ENCODE results near the gene CD200R1. TPM values are rescaled to one million over a fixed set of nuclear protein-coding genes. Genes with fewer than 3 reads are reported as not detected.

The CD200R1 gene
- total and polyA plus RNA-seq, 2 of the 4 experiments (the other 2 are of a cell fraction): under 0.01 to 0.05 TPM

DNA sequence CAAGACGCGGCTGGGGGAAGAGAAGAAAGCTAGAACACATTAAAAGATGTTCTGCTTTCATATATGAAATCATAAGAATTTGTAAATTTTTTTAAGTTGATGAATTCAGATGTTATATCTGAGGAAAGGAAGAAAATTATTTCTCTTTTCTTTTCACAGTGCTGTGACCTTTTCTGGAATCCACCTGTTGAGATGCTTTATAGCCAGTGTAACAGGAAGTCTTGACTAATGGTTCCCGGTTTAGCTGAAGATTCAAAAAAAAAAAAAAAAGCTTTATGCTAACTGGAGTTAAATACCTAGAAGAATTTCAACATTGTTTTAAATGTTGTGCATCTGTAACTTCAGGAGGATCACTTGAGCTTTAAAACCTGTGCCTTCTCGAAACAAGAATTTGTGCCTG, 25.8 kb upstream of the CD200R1 start:
- CTCF ChIA-PET: interaction anchor here (0.6 kb wide), 3 partner anchors 108 to 1010 kb away, joined by 3 to 7 read pairs (median 3); no protein-coding TSS in a partner anchor
- Histone ChIP-seq H3K79me1 (ENCODE audit: low read depth in 1 of 2, low read length in 2 of 2) (peaks cover 12 to 18% of the 10 kb centered on the region in 2 experiments; a peak in 2 of 4 replicates), H4K8ac (ENCODE audit: low read depth in 2 of 2, low read length in 2 of 2) (no peak overlapping the region), H3K36me3 (ENCODE audit: control insufficient read depth, insufficient read depth, low read length) (peaks cover 24% of the 10 kb centered on the region), H3K18ac (ENCODE audit: low read depth, low read length) (no peak overlapping the region), H3K56ac (ENCODE audit: extremely low read depth, insufficient read depth, low read length) (no peak overlapping the region), H2BK5ac (ENCODE audit: low read depth, low read length, poor library complexity, severe bottlenecking) (no peak overlapping the region), H3K23ac (ENCODE audit: low read depth, low read length) (no peak overlapping the region), H4K20me1 (ENCODE audit: insufficient read depth, low read length) (no peaks in the 10 kb centered on the region), H2AK9ac (replicated peaks; ENCODE audit: low read depth, low read length, poor library complexity) (no peak overlapping the region), H3K4me1 (ENCODE audit: control insufficient read depth, insufficient read depth, low read length) (no peaks in the 10 kb centered on the region; the same call in 1 of the 2 replicates), H3K9me3 (ENCODE audit: control insufficient read depth, insufficient read depth, low read length) (no peaks in the 10 kb centered on the region), H3K9me1 (ENCODE audit: insufficient read depth, low read length) (0 out of 2 replicates have a peak, but pooled peaks cover 4% of the 10 kb centered on the region), H2BK120ac (ENCODE audit: low read depth, low read length) (no peak overlapping the region), H4K5ac (ENCODE audit: low read depth, low read length) (no peak overlapping the region), H3K27ac (ENCODE audit: insufficient read depth, low read length) (no peak overlapping the region), H3K14ac (replicated peaks; ENCODE audit: low read depth, low read length) (no peak overlapping the region), H3K4me3 (ENCODE audit: insufficient read depth, low read depth, low read length) (no peak overlapping the region), H2AFZ (replicated peaks; ENCODE audit: low read length, poor library complexity) (no peak overlapping the region), H3K4ac (ENCODE audit: low read depth, low read length) (no peak overlapping the region), H3K27me3 (ENCODE audit: control insufficient read depth, insufficient read depth, low read length) (no peaks in the 10 kb centered on the region), H4K91ac (ENCODE audit: insufficient read depth, low read depth, low read length) (no peak overlapping the region), H2BK15ac (ENCODE audit: low read depth, low read length) (no peak overlapping the region), H3K9ac (ENCODE audit: low read depth, low read length) (no peak overlapping the region), H3K4me2 (ENCODE audit: low read depth, low read length) (no peak overlapping the region), H2BK20ac (ENCODE audit: low read depth, low read length) (no peak overlapping the region), H2AK5ac (ENCODE audit: low read depth, low read length) (no peak overlapping the region)
- no peak for ATAC-seq (ENCODE audit: low read depth)
- intact Hi-C loops (cut with micrococcal nuclease): no loop called here
- TF ChIP-seq, protein P1, sequence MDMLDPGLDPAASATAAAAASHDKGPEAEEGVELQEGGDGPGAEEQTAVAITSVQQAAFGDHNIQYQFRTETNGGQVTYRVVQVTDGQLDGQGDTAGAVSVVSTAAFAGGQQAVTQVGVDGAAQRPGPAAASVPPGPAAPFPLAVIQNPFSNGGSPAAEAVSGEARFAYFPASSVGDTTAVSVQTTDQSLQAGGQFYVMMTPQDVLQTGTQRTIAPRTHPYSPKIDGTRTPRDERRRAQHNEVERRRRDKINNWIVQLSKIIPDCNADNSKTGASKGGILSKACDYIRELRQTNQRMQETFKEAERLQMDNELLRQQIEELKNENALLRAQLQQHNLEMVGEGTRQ (IDR thresholded peaks at IDR 0.05; ENCODE audit: low read depth, low read length): no peak
- TF ChIP-seq CEBPB (IDR thresholded peaks at IDR 0.05; ENCODE audit: low read depth, low read length) (no peak), MAZ (IDR thresholded peaks at IDR 0.05; ENCODE audit: borderline replicate concordance, low read depth, low read length) (no peak), MAFK (IDR thresholded peaks at IDR 0.05; ENCODE audit: low read depth, low read length) (no peak), NFE2L2 (IDR thresholded peaks at IDR 0.05; ENCODE audit: low read depth, low read length) (no peak), MXI1 (IDR thresholded peaks at IDR 0.05; ENCODE audit: borderline replicate concordance, low read depth, low read length) (no peak), POLR2A (IDR thresholded peaks at IDR 0.05; ENCODE audit: low read depth, low read length) (no peak), CTCF (conservative IDR thresholded peaks at IDR 0.05; ENCODE audit: low read depth, low read length) (no peak)
- TF ChIP-seq, protein P2, sequence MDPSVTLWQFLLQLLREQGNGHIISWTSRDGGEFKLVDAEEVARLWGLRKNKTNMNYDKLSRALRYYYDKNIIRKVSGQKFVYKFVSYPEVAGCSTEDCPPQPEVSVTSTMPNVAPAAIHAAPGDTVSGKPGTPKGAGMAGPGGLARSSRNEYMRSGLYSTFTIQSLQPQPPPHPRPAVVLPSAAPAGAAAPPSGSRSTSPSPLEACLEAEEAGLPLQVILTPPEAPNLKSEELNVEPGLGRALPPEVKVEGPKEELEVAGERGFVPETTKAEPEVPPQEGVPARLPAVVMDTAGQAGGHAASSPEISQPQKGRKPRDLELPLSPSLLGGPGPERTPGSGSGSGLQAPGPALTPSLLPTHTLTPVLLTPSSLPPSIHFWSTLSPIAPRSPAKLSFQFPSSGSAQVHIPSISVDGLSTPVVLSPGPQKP (IDR thresholded peaks at IDR 0.05; ENCODE audit: borderline replicate concordance, low read depth, low read length): no peak
- no CpG with 5 or more reads among the region's 4 CpGs for WGBS, 2 experiments (ENCODE audit: extremely low coverage in 2 of 2, insufficient read length in 1 of 2)
- no TSS peak for BruUV-seq (replicated peaks)
- dilution Hi-C loops (cut with HindIII; ENCODE audit: low sequenced_read_pairs, unreplicated experiment): no loop called here
- in situ Hi-C loops (cut with MboI; ENCODE audit: low sequenced_read_pairs): no loop called here
- no peak for DNase-seq
- POLR2A ChIA-PET (ENCODE audit: unreplicated experiment): interaction anchor here (0.6 kb wide), 1 partner anchor 14 kb away, joined by 3 read pairs; no protein-coding TSS in a partner anchor
